ENCODE measurements around the gene LCMT1.
"Not testable (repeated sequence)": the region's sequence is repeated elsewhere in the genome, so short reads cannot be mapped to it uniquely, and the experiment has no call there.

LCMT1 gene

DNA sequence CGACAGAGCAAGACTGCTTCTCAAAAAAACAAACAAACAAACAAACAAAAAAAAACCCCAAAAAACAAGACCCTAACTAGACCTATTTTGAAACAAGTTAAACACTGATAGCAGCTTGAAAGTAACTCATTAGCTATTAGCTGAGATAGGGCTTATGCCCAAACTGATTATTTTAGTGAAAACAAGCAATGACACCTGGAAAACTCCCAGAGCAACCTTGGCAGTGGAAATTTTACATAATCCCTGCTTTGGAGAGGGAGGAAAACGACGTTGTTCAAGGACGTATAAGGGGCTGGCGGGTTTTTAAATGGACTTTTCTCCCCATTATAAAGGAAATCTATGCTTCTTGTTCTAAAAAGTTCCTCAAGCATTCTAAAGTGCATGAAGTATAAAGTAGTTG, 59.8 kb downstream of the LCMT1 start:
- H3K4me3 ChIP-seq (ENCODE audit: low read depth, low read length) = no peak overlapping the region
- DNase-seq (ENCODE audit: low read depth, low spot score) = no peak
- in situ Hi-C loops (cut with HindIII; ENCODE audit: low sequenced_read_pairs) = no loop called here
- TF ChIP-seq, protein P1, sequence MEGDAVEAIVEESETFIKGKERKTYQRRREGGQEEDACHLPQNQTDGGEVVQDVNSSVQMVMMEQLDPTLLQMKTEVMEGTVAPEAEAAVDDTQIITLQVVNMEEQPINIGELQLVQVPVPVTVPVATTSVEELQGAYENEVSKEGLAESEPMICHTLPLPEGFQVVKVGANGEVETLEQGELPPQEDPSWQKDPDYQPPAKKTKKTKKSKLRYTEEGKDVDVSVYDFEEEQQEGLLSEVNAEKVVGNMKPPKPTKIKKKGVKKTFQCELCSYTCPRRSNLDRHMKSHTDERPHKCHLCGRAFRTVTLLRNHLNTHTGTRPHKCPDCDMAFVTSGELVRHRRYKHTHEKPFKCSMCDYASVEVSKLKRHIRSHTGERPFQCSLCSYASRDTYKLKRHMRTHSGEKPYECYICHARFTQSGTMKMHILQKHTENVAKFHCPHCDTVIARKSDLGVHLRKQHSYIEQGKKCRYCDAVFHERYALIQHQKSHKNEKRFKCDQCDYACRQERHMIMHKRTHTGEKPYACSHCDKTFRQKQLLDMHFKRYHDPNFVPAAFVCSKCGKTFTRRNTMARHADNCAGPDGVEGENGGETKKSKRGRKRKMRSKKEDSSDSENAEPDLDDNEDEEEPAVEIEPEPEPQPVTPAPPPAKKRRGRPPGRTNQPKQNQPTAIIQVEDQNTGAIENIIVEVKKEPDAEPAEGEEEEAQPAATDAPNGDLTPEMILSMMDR (IDR thresholded peaks at IDR 0.05; ENCODE audit: low read depth, low read length) = no peak

DNA sequence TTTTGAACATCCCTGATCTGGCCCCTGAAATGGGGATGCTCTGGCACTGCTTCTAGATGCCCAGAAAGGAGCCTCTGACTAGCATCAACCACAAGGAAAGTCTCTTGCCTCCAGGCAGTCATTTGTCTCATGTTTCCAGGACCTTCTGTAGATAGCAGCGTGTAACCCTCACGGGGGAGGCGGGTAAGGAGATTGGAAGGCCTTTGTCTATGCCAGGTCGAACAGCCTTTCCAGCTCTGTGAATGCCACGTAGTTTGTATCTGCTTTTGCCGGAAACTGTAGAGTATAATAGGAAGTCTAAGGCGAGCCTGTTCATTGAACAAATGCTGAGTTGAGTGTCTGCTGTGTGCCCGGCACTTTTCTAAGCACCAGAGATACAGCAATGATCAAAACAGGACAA, 61.3 kb downstream of the LCMT1 start:
- no peak overlapping the region for H3K4me3 ChIP-seq (ENCODE audit: low read depth, low read length)
- DNase-seq (ENCODE audit: low read depth, low spot score) = no peak
- TF ChIP-seq, protein P1 (IDR thresholded peaks at IDR 0.05; ENCODE audit: low read depth, low read length) = no peak
- in situ Hi-C loops (cut with HindIII; ENCODE audit: low sequenced_read_pairs) = no loop called here

DNA sequence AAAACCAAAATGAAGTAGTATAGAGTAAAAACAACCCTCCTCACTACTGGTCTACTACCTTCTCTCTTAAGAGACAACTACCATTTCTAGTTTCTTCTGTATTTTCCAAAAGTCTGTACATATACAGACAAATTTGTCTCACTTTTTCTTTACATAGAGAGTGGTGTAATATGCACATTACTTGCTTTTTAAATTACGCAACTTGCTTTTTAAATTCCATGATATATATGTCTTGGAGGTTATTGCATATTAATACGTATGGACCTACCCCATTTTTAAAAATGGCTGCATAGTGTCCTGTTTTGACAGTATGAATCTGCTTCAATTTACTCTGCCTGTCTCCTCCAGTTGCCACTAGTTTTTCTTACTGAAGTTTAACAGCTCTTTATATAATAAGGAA, 62.7 kb downstream of the LCMT1 start:
- H3K4me3 ChIP-seq (ENCODE audit: low read depth, low read length) = no peak overlapping the region
- in situ Hi-C loops (cut with HindIII; ENCODE audit: low sequenced_read_pairs) = no loop called here
- DNase-seq (ENCODE audit: low read depth, low spot score) = no peak
- TF ChIP-seq, protein P1 (IDR thresholded peaks at IDR 0.05; ENCODE audit: low read depth, low read length) = no peak

DNA sequence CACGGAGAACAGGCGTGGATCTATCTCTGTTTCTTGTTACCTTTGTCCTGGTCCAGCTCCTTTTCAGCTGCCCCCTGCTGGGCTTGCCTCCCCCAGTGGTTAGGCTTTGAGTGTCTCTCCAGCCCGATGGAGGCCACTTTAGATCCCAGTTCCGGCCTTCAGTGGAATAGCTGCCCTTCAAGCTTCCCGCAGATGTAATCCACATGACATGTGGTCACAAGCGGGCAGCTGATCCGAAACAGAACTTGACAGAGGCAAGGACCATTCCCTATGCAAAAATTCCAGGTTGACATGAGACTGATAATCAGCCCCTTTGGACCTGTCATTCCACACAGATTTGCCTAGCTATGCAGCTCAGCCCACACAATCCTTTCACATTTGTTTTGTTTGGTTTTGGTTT, 64.6 kb downstream of the LCMT1 start:
- TF ChIP-seq, protein P1 (IDR thresholded peaks at IDR 0.05; ENCODE audit: low read depth, low read length) = no peak
- DNase-seq (ENCODE audit: low read depth, low spot score) = no peak
- no peak overlapping the region for H3K4me3 ChIP-seq (ENCODE audit: low read depth, low read length)
- in situ Hi-C loops (cut with HindIII; ENCODE audit: low sequenced_read_pairs) = no loop called here

DNA sequence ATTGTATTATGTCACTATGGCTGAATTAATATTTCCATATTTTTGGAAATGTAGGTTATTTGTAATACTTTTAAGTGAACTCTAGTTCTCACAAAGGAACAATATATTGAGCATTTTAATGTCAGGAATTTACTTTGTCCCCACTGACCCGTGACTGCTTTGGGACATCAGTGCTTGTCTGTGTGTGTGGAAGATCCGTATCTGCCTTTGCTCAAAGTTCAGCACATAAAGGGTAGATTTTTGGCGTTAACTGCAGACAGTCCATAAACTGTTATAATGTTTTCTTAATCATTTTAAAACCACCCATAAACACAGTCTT, 65.9 kb downstream of the LCMT1 start:
- TF ChIP-seq, protein P1 (IDR thresholded peaks at IDR 0.05; ENCODE audit: low read depth, low read length) = no peak
- in situ Hi-C loops (cut with HindIII; ENCODE audit: low sequenced_read_pairs) = no loop called here
- no peak overlapping the region for H3K4me3 ChIP-seq (ENCODE audit: low read depth, low read length)
- DNase-seq (ENCODE audit: low read depth, low spot score) = no peak

DNA sequence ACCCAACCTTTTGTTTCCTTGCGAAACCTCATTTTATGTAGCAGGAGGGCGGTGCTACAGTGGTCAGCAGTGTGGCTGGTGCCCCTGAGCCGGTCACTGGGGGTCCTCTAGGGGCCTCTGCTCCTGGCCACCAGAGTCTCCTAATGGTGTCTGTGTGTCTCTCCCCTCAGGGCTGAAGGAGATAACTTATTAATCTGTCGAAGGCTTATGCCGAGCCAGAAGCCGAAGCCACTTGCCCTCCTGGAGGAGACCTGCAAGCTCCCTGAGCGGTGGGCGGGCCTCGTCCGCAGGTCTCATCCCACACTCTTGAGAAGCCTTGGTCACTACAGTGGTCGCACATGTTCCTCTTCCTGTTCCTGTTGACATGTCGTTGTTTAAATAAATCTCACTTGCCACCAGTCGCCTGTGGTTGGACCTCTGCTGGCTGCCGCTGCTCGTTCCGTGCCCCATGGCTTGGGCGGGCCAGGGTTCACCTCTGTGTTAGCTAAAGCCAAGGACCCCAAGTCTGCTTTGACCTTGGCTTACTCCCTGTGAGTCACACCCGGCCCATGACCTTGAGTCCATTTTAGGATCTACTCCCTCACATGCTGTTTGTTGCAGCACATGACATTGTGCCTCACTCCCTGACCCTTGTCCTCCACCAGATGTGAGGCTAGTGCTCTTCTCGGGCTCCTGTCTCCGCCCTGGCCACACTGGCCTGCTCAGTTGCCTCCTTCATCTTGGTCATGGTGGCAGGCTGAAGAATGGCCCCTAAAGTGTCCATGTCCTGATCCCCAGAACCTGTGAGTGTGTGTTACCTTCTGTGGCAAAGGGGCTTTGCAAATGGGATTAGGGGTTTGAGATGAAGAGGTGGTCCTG, 66.5 kb downstream of the LCMT1 start:
- DNase-seq (ENCODE audit: low read depth, low spot score) = no peak
- TF ChIP-seq, protein P1 (IDR thresholded peaks at IDR 0.05; ENCODE audit: low read depth, low read length) = no peak
- in situ Hi-C loops (cut with HindIII; ENCODE audit: low sequenced_read_pairs) = no loop called here
- no peak overlapping the region for H3K4me3 ChIP-seq (ENCODE audit: low read depth, low read length)

DNA sequence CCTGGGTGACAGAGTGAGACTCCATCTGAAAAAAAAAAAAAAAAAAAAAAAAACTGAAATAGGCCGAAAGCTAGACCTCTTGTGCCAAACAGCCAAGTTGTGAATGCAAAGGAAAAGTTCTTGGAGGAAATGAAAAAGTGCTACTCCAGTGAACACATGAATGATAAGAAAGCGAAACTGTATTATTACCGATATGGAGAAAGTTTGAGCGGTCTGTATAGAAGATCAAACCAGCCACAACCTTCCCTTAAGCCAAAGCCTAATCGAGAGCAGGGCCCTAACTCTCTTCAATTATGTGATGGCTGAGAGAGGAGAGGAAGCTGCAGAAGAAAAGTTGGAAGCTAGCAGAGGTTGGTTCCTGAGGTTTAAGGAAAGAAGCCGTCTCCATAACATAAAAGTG, 69.7 kb downstream of the LCMT1 start:
- not testable (repeated sequence) for DNase-seq (ENCODE audit: low read depth, low spot score); H3K4me3 ChIP-seq (ENCODE audit: low read depth, low read length)

More for the DNA sequence above, 69.7 kb downstream of the LCMT1 start:
- in situ Hi-C loops (cut with HindIII; ENCODE audit: low sequenced_read_pairs) = not testable (repeated sequence)

Data from astrocyte of the spinal cord (primary cell).